ENCODE data around the gene SRSF9.

GRCh38 chr12:120453060-120453750, 16.3 kb downstream of the SRSF9 start:
- TF ChIP-seq CTCF (IDR thresholded peaks at IDR 0.05 in 2 of 3, conservative IDR thresholded peaks at IDR 0.05 in 1 of 3; ENCODE audit: borderline replicate concordance in 1 of 3, insufficient read depth in 1 of 3, low read depth in 2 of 3, low read length in 2 of 3) (no peak), YY1 (IDR thresholded peaks at IDR 0.05; ENCODE audit: extremely low read depth, insufficient replicate concordance, low read depth, low read length) (no peak), POLR2AphosphoS5 (IDR thresholded peaks at IDR 0.05; ENCODE audit: low read depth, low read length) (no peak), ATF3 (IDR thresholded peaks at IDR 0.05) (no peak), ZNF274 (IDR thresholded peaks at IDR 0.05; ENCODE audit: low read depth, low read length) (no peak), EZH2 (IDR thresholded peaks at IDR 0.05) (no peak), CBX3 (IDR thresholded peaks at IDR 0.05; ENCODE audit: low read depth) (no peak)
